Measurements from ENCODE around the gene TMEM184B.

Gene TMEM184B

DNA sequence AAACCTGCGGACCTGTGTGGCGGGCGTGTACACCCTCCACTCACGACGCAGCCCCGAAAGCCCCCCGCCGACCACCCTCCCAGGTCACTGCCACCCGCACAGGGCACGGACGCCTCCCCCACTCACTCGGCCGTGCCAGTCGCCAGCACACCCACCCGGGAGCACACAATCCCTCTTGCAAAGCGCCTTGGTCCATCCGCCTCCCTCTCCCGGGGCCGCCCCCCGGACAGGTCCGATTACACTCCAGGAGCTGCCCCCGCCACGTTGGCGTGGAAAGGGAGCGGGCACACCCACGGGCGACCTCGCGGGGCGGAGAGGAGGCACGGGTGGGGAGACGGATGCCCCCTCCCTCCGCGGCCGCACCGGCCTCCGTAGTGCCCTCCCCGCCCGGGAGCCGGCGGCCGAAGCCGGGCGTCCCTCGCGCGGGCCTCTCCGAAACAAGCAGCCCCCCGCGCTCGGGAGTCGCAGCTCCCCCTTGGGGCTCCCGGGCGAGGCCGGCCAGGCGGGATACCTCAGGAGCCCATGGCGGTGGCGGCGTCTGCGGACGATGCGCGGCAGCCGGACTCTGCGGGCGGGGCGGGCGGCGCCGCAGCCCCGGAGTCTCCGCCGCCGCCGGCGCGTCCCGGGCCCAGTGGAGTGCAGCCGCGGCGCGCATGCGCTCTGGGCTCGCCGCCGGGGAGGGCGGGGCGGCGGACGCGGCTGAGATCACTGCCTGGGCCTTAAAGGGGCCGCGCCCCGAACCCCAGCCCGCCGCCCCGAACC lies at the start of gene TMEM184B:
TSS of gene TMEM184B (minus strand) at position 638 of the 762 bp plus-strand sequence. CDS start 25,049 bp downstream, outside the sequence.
- peak; percentile 83 for DNase-seq

DNA sequence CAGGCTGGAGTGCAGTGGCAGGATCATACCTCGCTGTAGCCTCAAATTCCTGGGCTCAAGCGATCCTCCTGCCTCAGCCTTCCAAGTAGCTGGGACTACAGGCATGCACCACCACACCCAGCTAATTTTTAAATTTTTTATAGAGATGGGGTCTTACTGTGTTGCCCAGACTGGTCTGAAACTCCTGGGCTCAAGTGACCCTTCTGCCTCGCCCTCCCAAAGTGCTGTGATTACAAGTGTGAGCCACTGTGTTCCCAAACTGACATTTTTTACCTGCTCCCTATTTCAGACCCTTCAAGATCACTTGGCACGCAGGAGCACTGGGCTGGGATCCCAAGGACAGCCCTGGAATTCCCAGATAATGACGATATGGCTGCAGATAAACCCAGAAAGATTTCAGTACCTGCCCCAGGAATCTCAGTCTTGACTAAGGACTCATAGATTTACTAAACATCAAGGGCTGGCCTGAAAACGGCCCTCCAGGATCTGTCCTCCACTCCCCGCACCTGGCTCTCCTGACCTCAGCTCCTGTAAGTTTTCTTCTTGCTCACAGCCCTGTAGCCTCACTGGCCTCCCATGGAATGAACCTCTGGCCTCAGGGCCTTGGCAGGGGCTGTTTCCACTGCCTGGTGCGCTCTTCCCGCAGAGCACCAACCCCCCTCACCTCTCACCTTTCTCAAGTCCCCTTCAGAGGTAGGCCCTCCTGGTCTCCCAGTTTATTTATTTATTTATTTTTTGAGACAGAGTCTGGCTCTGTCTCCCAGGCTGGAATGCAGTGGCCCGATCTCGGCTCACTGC lies 48.0 kb upstream of the TMEM184B start:
- no peak for DNase-seq

DNA sequence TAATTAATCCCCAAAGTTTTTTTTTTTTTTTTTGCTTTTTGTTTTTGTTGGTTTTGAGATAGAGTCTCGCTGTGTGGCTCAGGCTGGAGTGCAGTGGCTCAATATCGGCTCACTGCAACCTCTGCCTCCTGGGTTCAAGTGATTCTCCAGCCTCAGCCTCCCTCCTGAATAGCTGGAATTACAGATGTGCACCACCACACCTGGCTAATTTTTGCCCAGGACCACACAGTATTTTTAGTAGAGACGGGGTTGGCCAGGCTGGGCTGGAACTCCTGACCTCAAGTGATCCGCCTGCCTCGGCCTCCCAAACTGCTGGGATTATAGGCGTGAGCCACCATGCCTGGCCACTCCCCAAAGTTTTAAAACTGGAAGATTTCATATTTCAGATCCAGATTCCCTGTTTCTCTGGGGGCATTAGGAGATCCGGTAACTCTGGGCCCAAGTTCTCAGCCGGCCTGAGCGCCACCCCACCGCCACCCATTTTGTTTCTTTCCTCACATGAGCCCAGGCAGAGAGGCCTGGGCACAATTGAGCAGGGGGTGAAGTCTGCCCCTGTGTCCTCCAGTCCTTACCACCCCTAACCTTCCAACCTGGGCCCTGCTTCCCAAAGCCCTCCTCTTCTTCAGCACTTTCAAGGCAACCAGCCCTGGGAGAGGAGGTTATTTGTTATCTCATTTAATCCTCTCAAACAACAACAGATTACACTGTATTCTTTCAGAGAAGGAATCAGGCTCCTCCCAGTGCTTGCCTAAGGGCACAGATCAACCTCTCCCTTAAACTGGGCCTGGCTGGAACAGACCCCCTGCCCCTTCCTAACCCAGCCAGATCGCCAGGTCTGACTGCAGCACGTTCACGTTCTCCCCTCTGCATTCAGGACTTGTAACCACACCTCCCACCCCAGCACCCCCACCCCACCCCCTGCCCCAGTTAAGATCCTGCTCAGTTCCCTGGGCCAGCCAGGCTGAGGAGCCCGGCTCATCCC lies 46.3 kb upstream of the TMEM184B start:
- DNase-seq, result no peak

DNA sequence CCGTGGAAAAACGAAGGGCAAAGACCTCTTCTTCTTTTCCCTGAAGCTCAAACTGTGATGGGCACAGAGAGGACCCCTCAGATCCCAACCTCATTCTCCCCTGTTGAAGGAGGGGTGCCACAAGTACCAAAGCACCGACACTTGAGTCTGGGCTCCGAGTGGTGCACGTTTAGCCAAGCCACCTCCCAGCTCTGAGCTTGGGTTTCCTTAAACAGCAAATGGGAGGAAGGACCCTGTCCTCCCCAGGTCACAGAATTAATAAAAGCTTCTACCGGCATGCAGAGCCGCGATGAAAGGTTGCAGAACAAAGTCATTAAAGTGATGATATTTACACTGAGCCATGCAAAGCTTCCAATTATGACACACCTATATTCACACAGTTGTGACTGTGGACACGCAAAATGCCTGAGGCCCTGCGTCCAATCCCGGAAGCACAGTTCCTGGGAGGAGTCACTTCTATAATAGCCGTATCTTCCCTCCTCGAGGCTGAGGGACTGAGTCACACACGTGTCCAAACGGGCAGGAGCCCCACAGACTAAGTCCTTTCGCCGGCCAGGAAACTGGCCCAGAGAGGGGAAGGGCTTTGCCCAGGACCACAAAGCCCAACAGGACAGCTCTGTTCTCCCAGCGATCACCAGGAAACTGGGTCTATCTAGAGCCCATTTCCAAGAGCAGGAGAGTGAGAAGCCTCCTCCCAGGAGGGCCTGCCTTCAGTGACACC lies 45.3 kb upstream of the TMEM184B start:
- no peak for DNase-seq

DNA sequence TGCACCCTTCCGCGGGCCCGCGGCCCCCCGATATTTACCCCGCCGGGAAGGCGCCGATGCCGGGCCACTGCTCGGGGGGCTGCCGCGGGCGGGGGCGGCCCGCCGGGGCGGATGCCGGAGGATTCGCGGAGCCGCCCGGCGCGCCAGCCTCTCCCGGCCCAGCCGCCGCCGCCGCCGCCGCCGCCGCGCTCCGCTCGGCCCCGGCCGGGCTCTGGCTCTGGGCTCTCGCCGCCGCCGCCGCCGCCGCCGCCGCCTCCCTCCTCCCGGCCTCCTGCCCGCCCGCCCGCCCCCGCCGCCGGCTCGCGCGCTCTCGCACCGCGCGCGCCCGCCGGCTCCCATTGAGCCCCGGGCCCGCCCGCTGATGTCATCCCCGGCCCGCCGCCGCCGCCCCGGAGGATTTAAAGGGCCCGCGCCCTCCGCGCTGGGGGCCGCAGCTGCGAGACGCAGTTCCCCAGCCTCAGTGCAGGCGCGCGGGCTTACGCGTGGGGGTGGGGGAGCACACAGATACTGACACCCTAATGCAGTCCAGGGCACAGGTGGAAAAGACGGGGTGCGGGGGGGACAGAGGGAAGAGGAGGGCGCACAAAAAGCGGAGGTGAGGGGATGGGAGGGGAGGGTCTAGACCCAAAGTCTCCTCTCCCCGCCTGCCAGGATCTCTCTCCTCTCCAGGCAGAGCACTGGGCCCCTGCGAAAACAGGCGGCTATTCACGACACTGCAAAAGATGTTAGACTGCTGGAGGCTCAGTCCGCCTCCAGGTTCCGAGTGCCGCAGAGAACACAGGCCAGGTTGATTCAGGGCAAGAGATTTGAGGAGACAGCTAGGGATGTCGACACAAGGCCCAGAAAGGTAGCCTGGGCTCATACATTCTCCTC lies 44.5 kb upstream of the TMEM184B start, which contains the start of gene CSNK1E:
TSS of gene CSNK1E (minus strand) at position 312 of the 873 bp plus-strand sequence. CDS start 3,276 bp downstream, outside the sequence.
- DNase-seq, result peak; percentile 77

DNA sequence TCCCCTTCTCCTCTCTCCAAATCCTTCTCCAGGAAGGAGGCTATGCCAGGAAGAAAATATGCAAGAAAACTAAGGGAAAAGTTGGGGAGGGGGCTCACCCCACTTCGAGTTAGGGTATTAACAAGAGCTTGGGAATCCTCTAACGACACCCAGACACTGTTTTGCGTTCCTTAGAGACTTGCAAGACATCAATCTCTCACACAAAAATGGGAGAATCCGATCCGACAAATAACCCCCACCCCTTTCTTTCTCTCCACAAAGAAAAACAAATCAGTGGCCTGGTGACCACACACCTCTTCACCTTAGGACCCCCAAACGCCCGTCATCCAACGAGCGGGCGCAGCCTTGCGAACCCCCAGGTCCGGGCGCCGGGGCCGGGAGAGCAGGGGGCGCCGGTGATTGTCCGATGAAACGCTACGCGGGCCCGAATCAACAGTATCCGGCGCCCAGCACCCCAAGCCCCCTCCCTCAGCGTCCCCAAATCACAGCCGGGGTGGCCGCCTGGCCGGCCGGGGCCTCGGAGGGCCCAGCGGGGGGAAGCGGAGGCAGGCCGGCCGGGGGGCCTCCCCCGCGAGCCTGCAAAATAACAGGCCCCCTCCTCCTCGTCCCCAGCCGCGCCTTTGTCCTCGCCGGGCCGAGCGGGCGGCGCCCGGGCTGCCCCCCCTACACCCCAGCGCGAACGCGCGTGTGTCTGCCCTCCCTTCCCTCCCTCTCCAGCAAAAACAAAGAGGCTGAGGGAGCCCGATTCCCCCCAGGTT lies 43.7 kb upstream of the TMEM184B start:
- peak; percentile 56 for DNase-seq

DNA sequence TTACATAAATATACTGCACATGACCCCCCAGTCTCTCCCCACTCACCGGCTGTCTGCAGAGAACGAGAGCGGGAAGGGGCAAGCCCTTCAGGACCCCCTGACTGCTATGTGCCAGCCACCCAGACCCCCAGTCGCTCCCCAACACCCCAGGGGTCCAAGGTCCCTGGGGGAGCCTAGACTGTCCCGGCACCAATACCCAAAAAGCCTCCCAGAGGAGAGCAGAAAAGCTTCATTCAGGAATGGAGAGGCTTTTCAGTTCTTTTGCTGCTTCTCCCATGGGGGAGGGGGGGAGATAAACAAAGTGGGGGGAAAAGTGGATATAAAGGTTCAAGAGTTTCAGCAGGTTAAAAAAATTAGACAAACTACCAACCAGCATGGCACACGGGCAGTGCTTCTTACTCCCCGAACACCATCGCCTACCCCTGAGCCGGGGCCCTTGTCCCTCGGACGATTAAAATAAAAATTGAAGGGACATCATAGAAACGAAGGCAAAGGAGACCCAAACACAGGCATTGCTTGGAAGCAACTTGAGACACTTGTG lies 43.1 kb upstream of the TMEM184B start:
- no peak for DNase-seq

DNA sequence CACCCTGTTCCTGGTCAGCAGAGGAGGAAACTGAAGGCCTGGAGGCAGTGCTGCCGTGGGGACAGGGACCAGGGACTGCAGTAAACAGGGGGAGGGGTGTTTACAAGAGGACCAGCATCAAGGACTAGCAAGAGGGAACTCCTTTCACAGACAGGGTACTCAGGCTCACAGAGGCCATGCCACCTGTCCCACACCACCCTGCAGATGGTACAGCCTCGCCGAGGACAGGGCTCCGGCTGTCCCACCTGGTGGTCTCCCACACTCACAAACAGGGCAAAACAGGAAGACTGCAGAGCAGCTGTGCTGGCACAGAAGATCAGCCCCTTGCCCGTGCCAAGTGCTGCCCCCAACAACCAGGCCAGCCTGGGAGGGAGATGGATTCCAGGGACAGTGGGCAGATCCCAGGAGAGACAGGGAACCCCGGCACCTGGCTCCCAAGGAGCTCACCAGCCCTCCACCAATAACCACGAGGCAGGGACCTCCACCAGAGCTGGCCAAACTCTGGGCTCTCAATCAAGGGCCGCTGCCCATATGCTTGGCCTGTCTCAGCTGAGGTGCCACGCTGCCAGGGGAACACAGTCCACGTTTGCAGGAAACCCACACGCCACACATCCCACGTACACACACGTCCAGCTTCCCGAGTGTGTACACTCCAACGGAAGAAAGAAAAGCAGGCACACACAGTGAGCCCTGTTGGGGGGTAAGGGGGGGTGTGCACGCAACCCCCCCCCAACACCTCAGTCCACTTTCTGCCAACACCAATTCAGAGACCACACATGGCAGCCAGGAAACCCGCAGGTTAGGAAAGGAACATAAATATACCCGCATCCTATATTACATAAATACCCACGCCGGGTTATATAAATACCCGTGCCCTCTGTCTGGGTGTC lies 42.4 kb upstream of the TMEM184B start:
- no peak for DNase-seq

DNA sequence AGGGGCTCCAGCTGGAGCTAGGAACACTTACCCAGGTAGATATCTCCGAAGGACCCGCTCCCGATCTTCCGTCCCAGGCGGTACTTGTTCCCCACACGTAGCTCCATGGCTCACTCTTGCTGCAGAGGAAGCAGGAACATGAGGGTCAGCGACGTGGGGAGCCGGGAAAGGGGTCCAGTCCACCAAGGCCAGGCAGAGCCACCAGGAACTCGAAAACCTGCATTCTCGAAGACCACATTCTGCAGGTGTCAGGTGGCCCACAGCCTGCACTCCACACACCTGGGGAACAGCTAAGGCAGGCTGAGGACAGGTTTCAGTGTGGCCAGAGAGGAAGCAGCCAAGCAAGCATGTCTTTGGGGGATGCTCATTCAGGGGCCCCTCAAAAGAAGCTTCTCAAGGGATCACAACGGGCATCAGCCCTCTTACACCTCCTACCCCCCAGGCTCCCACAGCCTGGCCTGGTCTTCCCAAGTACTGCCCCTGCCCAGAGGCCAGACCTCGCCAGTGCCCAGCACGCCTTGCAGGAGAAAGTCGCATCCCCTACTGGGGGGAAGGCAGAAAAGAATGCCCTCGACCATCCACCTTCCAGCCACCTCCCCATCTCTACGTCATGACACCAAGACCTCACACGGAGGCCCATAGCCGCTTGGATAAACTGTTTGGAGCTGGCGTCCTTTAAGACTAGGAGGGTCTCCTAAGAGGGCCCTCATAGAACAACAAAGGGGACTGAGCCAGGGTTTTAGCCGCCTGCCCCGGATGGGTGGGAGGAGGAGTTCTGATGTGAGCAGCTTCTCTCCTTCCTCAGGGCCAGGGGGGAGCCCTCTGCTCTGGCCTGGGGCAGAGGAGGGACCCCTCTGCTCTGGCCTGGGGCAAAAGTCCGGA lies 41.5 kb upstream of the TMEM184B start:
- DNase-seq, result no peak

DNA sequence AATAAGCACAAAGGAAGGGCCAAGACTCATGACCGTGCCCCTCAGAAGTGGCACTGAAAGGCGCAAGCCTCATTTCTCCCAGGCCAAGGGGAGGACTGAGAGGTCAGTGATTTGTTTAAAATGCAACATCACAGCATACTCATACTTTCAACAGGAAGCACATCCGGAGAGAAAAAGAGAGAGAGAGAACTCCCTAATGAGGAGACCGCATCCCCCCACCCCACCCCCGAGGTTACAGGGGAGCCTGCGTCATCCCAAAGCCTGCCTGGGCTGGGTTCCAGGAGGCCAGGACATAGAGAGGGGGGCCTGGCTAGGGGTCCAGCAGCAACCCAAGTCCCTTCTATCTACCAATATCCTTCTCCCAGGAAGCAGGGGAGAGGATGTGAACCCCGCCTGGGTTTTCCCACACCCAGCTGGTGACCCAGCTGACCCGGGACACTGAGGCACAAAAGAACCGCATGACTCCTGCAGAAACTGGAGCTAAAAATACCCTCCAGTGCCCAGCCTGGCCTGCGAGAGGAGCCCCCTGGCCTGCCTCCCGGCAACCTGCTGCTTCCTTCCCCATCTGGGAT lies 40.7 kb upstream of the TMEM184B start:
- DNase-seq, result no peak

DNA sequence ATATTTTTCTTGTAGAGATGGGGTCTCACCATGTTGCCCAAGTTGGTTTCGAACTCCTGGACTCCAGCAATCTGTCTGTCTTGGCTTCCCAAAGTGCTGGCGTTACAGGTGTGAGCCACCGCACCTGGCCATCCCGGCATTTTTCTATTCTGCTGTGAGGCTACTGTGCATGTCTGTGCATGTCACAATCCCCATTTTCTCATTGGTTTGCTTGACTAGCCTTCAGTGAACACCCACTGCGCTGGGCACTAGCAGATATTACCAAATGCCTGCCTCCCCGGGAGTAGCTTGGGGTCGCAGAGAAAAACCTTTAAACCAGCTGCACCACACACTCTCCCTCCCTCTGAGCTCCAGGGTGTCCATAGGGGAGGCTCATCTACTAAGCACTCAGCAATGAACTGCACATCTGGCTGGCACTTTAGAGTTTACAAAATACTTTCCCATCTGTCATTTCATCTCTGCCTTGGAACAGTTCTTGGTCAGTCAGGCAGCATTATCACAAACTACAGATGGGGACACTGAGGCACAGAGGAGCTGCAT lies 39.5 kb upstream of the TMEM184B start:
- DNase-seq, result no peak

DNA sequence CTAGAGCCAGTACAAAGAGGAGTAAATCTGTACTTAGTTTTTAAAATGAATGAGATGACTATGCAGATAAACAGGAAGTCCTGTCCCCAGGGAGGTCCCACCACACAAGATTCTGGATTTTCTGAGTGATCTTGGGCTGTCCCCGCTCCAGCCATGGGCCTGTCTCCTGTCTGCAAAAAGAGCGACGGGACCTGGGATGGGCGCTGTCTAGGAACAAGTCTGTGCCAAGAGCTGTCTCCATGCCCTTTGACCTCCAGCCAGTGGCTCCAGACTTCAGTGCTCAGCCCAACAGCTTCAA lies 38.5 kb upstream of the TMEM184B start:
- DNase-seq, result no peak

DNA sequence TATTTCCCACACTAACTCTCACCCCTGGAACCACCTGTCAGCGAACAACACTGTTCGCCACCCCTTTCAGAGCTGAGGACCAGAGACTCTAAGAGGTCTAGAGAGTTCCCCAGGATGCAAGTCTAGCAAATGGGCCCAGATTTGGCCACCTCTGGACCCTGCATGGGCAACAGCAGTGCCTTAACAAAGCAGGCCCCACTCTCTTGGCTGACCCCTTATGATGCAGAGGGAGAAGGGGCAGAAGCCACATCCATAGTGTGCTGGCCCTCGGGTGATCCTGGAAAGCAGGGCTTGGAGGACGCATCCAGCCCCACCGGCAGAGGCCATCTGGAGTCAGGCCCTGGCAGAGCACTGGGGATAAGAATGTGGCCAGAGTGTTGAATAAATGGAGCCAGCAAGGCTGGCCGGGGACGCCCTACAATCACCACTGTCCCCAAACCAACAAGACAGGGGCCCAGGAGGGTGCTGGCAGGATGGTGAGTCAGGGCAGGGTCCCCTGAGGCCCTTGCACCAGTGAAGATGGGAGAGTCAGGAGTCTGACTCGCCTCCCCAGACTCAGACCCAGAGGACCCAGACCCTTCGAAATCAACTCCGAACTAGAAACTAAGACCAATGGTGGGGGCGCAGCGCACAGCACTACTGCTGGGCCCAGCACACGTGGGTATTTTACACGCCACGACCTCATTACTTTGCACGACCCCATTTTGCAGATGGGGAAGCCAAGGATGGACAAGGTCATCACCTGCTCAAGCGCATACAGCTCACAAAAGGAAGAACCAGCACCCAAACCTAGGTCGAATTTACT lies 37.9 kb upstream of the TMEM184B start:
- DNase-seq, result no peak

DNA sequence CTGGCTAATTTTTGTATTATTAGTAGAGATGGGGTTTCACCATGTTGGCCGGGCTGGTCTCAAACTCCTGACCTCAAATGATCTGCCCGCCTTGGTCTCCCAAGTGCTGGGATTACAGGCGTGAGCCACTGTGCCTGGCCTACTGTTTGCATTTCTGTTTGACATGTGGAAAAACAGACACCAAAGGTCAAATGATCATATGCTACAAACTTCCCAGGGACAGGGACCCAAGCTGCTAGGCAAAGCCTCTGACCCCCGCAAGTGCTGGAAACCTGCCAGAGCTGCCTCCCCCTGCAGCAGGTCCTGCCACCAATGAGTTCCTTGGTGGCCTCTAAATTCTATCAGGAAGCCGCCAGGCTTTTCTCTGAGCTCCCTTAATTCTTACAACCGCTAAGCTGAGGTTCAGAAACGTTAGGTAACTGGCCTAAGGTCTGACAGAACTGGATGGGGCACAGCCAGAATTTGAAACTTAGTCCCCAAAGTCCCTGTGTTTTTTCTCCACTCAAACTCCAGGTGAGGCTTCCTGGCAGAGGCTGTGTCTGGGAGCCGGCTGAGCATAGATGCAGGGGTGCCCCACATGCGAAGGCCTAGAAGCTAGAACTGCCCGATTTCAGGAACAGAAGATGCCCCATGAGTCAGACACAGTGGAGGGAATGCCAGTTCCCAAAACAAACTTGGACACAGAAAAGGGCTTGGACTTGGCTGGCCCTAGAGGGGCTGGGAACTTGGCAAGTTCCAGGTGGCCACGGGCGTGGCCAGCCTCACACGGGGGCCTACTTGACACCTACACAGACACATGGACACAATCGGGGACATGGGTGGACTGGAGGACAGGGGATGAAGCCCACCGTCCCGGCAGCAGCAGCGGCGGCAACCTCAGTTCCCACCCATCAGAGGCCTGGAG lies 37.1 kb upstream of the TMEM184B start:
- DNase-seq, result no peak

DNA sequence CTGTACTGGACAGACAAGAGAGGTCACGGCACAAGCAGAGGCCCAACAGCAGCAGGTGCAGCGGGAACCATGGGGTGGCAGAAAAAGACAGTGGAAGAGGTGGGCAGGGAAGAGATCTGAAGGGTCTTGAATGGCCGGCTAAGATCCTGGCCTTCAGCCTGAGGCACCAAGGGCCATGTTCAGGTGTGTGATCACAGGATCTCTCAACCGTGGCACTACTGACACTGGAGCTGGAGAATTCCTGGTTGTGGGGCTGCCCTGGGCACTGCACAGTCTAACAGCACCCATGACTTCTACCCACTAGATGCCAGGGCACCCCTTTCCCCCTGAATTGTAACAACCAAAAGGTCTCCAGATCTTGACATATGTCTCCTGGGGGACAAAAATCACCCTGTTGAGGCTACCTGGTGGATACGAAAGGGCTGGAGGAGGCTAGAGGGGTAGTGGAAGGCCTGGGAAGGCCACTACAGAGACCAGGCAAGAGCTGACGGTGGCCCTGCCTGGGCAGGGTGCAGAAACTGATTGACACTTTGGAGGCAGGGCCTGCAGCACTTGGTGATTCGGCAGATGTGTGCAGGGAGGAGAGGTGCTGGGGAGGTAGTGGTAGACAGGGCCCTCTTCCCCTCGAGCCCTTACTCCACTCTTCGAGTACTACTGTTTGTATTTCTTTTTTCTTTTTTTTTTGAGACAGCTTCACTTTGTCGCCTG lies 36.1 kb upstream of the TMEM184B start:
- no peak for DNase-seq
